Memory B cell (primary cell): Measurements from ENCODE around the gene ZNF500.
"Not testable (repeated sequence)": the region's sequence is repeated elsewhere in the genome, so short reads cannot be mapped to it uniquely, and the experiment has no call there.

ENCODE experiments used
- ATAC-seq: fragments of 150-1000 bp; cut with Tn5 transposase; 2 replicates; pipeline ENCODE4 v1.10.0; 2021; ENCODE audit warnings: low read depth, mild to moderate bottlenecking, moderate library complexity
- DNase-seq, 2 donors: peaks; one replicate each; pipeline ENCODE4 v3.0.0; 2022; ENCODE audit warnings: low spot score in 2 of 2
- H3K27ac Mint-ChIP-seq: one replicate; pipeline ENCODE4 v1.8.0; 2022; ENCODE audit warnings: mild to moderate bottlenecking, moderate library complexity, mixed read lengths
- H3K27me3 Mint-ChIP-seq: one replicate; pipeline ENCODE4 v1.8.0; 2022; ENCODE audit warnings: mixed read lengths
- H3K36me3 Mint-ChIP-seq: one replicate; pipeline ENCODE4 v1.8.0; 2022; ENCODE audit warnings: mild to moderate bottlenecking, mixed read lengths
- H3K4me1 Mint-ChIP-seq: one replicate; pipeline ENCODE4 v1.8.0; 2022; ENCODE audit warnings: mixed read lengths
- H3K4me3 Mint-ChIP-seq: one replicate; pipeline ENCODE4 v1.8.0; 2022; ENCODE audit warnings: mild to moderate bottlenecking, moderate library complexity, mixed read lengths
- H3K9me3 Mint-ChIP-seq: one replicate; pipeline ENCODE4 v1.8.0; 2022; ENCODE audit warnings: mixed read lengths

Gene ZNF500

DNA sequence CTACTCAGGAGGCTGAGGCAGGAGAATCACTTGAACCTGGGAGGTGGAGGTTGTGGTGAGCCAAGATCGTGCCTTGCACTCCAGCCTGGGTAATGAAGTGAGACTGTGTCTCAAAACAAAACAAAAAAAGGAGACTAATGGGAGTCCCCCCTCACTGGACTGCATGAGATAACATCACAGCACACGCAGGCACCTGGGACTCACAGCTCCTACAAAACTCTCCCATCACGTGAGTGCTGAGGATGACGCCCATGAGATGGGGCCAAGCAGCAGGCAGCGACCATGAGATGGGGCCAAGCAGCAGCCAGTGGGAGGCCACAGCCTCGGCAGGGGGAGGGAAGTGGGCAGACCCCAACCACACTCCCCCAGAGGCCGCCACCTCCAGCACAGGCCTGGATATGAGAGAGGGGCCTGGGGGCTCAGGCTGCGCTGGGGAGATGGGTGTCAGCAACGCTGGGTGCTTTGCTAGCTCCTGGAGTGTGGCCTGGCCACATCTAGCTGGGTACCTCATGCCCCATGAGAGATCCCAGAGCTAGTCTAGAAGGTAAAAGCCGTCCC is 17.2 kb downstream of the ZNF500 start:
- Mint-ChIP-seq H3K36me3 (peaks cover 2% of the 10 kb centered on the region), H3K4me1 (peaks cover 5% of the 10 kb centered on the region), H3K9me3 (no peaks in the 10 kb centered on the region), H3K27me3 (no peaks in the 10 kb centered on the region), H3K27ac (no peak overlapping the region), H3K4me3 (no peak overlapping the region)
- DNase-seq (no peak), ATAC-seq (no peak)

DNA sequence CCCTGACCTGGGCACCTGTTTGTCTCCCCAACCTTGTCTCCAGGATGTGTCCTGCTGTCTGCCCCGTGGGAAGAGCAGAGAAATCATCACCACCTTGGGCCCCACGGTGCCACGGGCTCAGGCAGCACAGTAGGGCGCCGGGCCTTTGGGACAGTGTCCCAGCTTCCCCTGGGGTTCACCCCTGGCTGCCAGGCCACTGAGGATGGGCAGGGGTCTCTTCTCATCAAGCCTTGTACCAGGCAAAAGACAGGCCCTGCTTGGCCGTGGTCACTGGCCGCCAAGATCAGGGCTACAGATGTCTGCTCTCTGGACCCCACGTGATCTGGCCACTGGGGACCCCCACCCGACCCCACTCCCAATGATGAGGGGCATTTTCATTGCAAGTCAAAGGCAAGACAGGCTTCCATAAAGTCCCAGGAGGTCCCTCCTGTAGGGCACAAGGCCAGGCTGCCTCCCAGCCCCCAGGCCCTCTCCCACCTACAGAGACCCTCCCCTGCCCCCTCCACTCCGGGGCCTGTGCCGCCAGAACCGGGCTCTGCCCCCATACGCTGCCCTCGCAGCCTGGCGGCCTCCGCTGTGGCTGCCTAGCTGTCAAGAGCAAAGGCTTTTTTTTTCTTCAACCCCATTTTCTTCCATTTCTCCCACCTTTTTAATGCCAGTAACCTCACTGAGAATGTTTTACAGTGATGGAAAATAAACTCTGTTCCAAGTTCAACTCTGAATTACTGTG is 18.1 kb downstream of the ZNF500 start:
- Mint-ChIP-seq H3K9me3 (no peaks in the 10 kb centered on the region), H3K27ac (no peak overlapping the region), H3K4me1 (peaks cover 5% of the 10 kb centered on the region), H3K4me3 (no peak overlapping the region), H3K36me3 (peaks cover 2% of the 10 kb centered on the region), H3K27me3 (no peaks in the 10 kb centered on the region)
- no peak for ATAC-seq
- no peak for DNase-seq

DNA sequence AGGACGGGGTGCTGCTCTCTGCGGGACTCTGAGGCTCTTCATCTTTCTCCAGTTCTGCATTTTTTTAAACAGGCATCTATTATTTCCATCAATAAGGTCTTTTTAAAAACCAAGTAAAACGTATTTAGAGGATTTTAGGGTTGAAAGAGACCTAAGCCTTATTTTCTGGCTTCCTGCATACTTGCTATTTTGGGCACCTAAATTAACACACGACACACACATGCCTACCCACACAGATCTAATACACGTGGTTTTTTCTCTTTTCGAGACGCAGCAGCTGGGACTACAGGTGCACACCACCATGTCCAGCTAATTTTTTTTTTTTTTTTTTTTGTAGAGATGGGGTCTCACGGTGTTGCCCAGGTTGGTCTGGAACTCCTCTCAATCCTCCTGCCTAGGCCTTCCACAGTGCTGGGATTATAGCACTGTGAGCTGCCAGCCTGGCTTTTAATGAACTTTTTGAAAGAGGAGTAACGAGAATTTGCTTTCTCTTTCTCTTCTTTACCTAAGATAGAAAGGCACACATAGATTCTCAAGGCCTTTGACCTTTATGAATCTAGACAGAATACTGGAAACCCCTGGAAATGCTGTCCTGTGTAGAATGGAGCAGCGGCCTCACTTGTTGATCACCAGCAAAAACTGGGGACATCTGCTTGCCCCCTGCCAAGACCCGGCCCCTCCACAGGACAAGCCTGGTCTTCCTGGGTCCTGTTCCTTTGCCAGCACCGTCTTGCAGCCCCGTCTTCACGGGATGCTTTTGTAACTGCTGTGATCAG is 18.9 kb downstream of the ZNF500 start:
- Mint-ChIP-seq H3K36me3 (peaks cover under 1% of the 10 kb centered on the region), H3K4me3 (peak overlapping the region; percentile 24), H3K27me3 (peaks cover 3% of the 10 kb centered on the region), H3K9me3 (no peaks in the 10 kb centered on the region), H3K27ac (peak overlapping the region; percentile 50), H3K4me1 (peaks cover 11% of the 10 kb centered on the region)
- DNase-seq (no peak), ATAC-seq (no peak)

DNA sequence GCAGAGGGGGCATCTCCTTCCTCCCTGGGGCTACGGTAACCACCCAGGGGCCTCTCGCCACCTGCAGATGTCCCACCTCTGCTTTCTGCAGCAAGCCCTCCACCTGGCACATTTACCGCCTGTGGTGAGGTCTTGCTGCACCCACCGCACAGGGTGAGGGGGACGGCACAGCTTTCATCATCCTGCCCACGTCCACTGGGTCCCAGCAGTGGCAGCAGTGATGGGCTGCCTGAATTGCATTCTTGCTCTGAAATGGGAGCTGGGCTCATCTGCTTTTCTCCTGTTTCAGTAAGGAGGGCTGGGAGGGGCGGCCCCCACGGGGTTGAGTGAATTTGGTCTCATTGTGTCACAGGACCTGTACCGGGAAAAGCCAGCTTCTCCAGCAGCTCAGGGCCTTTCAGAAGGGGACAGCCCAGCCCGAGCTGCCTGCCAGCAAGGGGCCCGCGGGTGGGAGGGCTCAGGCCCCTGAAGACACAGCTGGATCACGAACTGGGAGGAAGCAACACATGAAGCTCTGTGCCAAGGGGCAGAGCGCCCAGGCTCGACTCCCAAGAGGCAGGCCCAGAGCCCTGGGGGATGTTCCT is 19.9 kb downstream of the ZNF500 start:
- ATAC-seq = no peak
- H3K9me3 Mint-ChIP-seq = no peaks in the 10 kb centered on the region
- peaks cover 13% of the 10 kb centered on the region for H3K4me1 Mint-ChIP-seq
- H3K4me3 Mint-ChIP-seq = no peak overlapping the region
- no peak for DNase-seq
- H3K27ac Mint-ChIP-seq = no peak overlapping the region
- peaks cover 4% of the 10 kb centered on the region for H3K27me3 Mint-ChIP-seq
- H3K36me3 Mint-ChIP-seq = no peaks in the 10 kb centered on the region

DNA sequence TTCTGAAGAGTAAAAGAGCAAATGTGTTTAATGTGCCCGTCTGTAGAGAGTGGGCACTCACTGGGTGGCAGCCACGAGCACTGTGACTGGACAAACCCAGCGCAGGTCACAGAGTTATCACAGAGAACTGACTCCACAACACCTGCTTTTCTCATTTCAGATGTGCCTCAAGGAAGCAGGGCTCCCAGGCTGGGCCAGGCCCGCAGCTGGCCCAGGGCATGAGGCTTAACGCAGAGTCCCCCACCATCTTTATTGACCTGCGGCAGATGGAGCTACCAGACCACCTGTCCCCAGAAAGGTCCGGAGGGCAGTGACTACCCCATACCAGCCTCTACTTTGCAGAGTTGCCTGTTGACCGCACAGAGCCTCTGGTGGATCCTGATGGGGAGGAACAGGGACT is 20.7 kb downstream of the ZNF500 start:
- H3K27ac Mint-ChIP-seq = no peak overlapping the region
- no peaks in the 10 kb centered on the region for H3K9me3 Mint-ChIP-seq
- DNase-seq (no peak), ATAC-seq (no peak)
- H3K27me3 Mint-ChIP-seq = peaks cover 4% of the 10 kb centered on the region
- peaks cover 13% of the 10 kb centered on the region for H3K4me1 Mint-ChIP-seq
- H3K4me3 Mint-ChIP-seq = no peak overlapping the region
- H3K36me3 Mint-ChIP-seq = no peaks in the 10 kb centered on the region

DNA sequence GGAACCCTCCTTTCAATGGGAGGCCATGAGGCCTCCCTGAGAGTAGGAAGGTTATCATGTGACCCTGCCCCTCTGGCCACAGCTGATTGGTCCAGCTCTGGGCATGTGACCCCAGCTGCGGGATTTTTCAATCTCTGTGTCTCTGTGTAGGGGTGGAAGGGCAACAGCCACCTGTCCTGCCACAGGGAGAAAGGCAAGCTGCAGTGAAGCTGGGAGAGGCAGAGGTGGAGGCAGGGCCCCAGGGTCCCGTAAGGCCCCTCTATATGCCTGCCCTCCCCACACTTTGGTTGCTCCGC is 21.7 kb downstream of the ZNF500 start:
- ATAC-seq (no peak), DNase-seq (no peak)
- Mint-ChIP-seq H3K36me3 (no peaks in the 10 kb centered on the region), H3K4me3 (no peak overlapping the region), H3K4me1 (peaks cover 13% of the 10 kb centered on the region), H3K27ac (no peak overlapping the region), H3K9me3 (no peaks in the 10 kb centered on the region), H3K27me3 (peaks cover 4% of the 10 kb centered on the region)

DNA sequence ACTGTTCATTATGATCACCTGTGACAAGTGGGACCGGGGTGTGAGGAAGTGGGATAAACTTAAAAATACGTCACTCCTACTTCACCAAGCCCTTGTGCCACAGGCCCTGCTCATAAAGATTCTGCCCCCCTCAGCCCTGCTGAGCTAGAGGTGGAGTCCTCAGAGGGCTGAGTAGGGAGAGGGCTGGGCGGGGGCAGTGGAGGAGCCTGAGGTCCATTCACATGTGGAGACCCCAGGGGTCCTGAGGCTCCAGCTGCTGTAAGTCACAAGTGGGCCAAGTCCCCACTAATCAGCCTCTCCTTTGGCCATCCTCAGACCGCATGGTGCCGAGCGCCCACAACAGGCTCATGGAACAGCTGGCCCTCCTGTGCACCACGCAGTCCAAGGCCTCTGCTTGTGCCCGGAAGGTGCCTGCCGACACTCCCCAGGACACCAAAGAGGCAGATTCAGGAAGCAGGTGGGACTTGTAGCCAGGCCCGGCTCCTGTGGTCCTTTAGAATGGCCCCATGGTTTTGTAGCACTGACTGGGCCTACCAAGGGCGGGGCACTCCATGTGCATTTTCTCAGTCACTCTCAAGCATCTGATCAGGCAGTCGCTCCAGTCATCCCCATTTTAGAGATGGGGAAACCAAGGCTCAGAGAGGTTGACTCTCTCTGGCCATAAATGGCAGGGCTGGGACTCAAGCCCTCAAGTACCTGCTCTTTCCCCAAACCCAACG is 22.2 kb downstream of the ZNF500 start:
- Mint-ChIP-seq H3K9me3 (no peaks in the 10 kb centered on the region), H3K36me3 (no peaks in the 10 kb centered on the region), H3K4me1 (peaks cover 13% of the 10 kb centered on the region), H3K4me3 (no peak overlapping the region), H3K27ac (no peak overlapping the region), H3K27me3 (peaks cover 4% of the 10 kb centered on the region)
- ATAC-seq (peak; percentile 41), DNase-seq (no peak)

DNA sequence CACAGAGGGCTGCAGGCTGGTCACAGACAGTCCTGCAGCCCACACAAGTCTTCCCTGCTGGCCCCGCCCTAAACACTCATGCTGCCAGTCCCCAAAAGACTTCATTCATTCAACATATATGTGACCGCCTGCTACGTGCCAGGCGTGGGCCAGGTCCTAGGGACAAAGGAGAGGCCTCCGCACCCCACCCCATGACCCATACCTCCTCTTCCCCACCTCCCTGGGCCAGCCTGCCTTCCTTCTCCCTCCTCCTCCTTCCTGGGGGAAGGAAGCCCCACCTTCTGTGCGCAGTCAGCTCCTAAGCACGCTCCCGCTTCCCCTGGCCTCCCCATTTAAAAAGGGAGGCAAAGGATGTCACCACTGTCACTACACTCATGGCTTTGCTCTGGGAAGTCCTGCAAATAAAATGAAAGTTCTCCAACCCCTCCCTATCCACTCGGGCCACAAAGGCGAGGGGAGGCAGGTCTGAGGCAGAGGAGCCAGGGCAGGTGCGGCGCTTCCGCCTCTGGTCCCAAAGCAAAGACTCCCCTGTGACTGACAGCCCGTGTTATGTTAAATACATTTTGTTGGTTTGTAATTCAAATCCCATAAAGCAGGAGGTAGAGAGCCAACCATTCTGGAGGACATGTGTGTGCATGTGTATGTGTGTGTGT is 23.6 kb downstream of the ZNF500 start:
- Mint-ChIP-seq H3K36me3 (no peaks in the 10 kb centered on the region), H3K4me1 (peaks cover 13% of the 10 kb centered on the region), H3K4me3 (peak overlapping the region; percentile 67), H3K27ac (no peak overlapping the region), H3K9me3 (no peaks in the 10 kb centered on the region), H3K27me3 (peaks cover 4% of the 10 kb centered on the region)
- DNase-seq = no peak
- ATAC-seq = no peak

DNA sequence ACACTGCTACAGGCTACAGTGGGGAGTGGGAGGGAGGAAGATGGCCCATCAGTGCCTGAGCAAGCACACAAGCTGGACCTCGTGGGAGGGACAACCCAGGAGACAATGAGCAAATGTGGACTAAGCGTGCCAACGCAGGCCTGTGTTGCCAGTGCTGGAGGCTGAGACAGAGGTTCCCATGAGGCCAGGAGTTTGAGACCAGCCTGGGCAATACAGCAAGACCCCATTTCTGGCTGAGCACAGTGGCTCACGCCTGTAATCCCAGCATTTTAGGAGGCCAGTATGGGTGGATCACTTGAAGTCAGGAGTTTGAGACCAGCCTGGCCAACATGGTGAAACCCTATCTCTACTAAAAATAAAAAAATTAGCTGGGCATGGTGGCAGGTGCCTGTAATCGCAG is 28.6 kb downstream of the ZNF500 start:
- H3K4me1 Mint-ChIP-seq, ATAC-seq, H3K9me3 Mint-ChIP-seq, H3K27ac Mint-ChIP-seq, H3K36me3 Mint-ChIP-seq, H3K4me3 Mint-ChIP-seq, DNase-seq, H3K27me3 Mint-ChIP-seq: not testable (repeated sequence)

DNA sequence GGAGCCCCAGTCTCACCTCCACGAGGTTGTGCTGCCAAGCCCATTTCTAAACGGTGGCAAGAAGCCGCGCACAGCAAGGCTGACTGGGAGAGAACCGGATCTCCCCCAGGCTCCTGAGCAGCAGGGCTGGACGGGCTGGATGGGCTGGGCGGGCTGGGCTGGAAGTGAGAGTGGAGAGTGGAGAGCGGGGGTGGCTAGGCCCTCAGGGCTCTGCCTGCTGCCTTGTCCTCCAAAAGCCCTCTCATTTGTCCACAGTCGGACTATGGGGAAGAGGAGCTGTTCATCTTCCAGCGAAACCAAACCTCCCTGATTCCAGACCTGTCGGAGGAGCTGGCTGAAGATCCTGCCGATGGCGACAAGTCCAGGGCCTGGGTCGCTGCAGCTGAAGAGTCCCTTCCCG is 29.4 kb downstream of the ZNF500 start:
- no peak for ATAC-seq
- Mint-ChIP-seq H3K9me3 (no peaks in the 10 kb centered on the region), H3K27ac (no peak overlapping the region), H3K4me1 (peaks cover 10% of the 10 kb centered on the region), H3K36me3 (no peaks in the 10 kb centered on the region), H3K4me3 (no peak overlapping the region), H3K27me3 (peaks cover 6% of the 10 kb centered on the region)
- no peak for DNase-seq

- Mint-ChIP-seq H3K9me3 (no peaks in the 10 kb centered on the region), H3K27me3 (peaks cover 6% of the 10 kb centered on the region), H3K4me1 (peaks cover 10% of the 10 kb centered on the region), H3K4me3 (no peak overlapping the region), H3K36me3 (no peaks in the 10 kb centered on the region), H3K27ac (no peak overlapping the region)
- DNase-seq (no peak), ATAC-seq (no peak)
Observed at GRCh38 chr16:4736546-4736945, 30.4 kb downstream of the ZNF500 start.

- ATAC-seq = peak; percentile 78
- H3K4me3 Mint-ChIP-seq = peak overlapping the region; percentile 94
- peak; percentile 92 for DNase-seq
- peaks cover 6% of the 10 kb centered on the region for H3K27me3 Mint-ChIP-seq
- H3K27ac Mint-ChIP-seq = peak overlapping the region; percentile 89
- peaks cover 10% of the 10 kb centered on the region for H3K4me1 Mint-ChIP-seq
- no peaks in the 10 kb centered on the region for H3K9me3 Mint-ChIP-seq
- H3K36me3 Mint-ChIP-seq = peaks cover 2% of the 10 kb centered on the region
Observed at GRCh38 chr16:4734730-4735535, 32.0 kb downstream of the ZNF500 start.
